DOHH2 (cell line): ENCODE results near the gene MARCHF6.
"Not testable (repeated sequence)": the region's sequence is repeated elsewhere in the genome, so short reads cannot be mapped to it uniquely, and the experiment has no call there.

ENCODE experiments used
- H3F3A ChIP-seq: fragments of 200-600 bp; sonication (generic), shearing (Covaris generic); 2 replicates; pipeline ENCODE4 v1.6.0; 2016; ENCODE audit warnings: antibody characterized with exemption, mild to moderate bottlenecking; ENCODE audit not compliant: control insufficient read depth, insufficient read depth
- H3K27ac ChIP-seq: fragments of 200-600 bp; sonication (generic); 2 replicates; pipeline ENCODE4 v1.5.1; 2014; ENCODE audit warnings: low read depth, mild to moderate bottlenecking, low read length, moderate library complexity
- H3K27me3 ChIP-seq: fragments of 200-600 bp; sonication (generic); 2 replicates; pipeline ENCODE4 v1.6.1; 2014; ENCODE audit warnings: mild to moderate bottlenecking, low read length, mixed read lengths; ENCODE audit not compliant: control insufficient read depth
- H3K36me3 ChIP-seq: fragments of 200-600 bp; sonication (generic); 2 replicates; pipeline ENCODE4 v1.6.1; 2014; ENCODE audit warnings: mild to moderate bottlenecking, low read length, moderate library complexity, mixed read lengths; ENCODE audit not compliant: control insufficient read depth
- H3K4me1 ChIP-seq: fragments of 200-600 bp; sonication (generic); 2 replicates; pipeline ENCODE4 v1.6.1; 2014; ENCODE audit warnings: mild to moderate bottlenecking, low read length, mixed read lengths; ENCODE audit not compliant: control insufficient read depth
- H3K4me2 ChIP-seq: fragments of 200-600 bp; sonication (generic); 2 replicates; pipeline ENCODE4 v1.6.0; 2014; ENCODE audit warnings: mild to moderate bottlenecking, low read length, moderate library complexity
- H3K4me3 ChIP-seq: fragments of 200-600 bp; sonication (generic); 2 replicates; pipeline ENCODE4 v1.5.1; 2014; ENCODE audit warnings: mild to moderate bottlenecking, low read length, mixed read lengths
- H3K79me2 ChIP-seq: fragments of 200-600 bp; sonication (generic); 2 replicates; pipeline ENCODE4 v1.6.1; 2014; ENCODE audit warnings: mild to moderate bottlenecking, low read length, mixed read lengths; ENCODE audit not compliant: control insufficient read depth
- H3K9me2 ChIP-seq: fragments of 200-600 bp; sonication (generic); replicated peaks from 2 replicates; pipeline ENCODE4 v1.6.1; 2014; ENCODE audit warnings: mild to moderate bottlenecking, low read length, mixed read lengths; ENCODE audit not compliant: control insufficient read depth
- H3K9me3 ChIP-seq: fragments of 200-600 bp; sonication (generic); 2 replicates; pipeline ENCODE4 v1.6.1; 2014; ENCODE audit warnings: antibody characterized with exemption, low read length, mixed read lengths; ENCODE audit not compliant: control insufficient read depth, insufficient read depth
- H4K20me1 ChIP-seq: fragments of 200-600 bp; sonication (generic); 2 replicates; pipeline ENCODE4 v1.6.0; 2014; ENCODE audit warnings: low read depth, mild to moderate bottlenecking, antibody characterized with exemption, low read length, moderate library complexity; ENCODE audit not compliant: control insufficient read depth, insufficient read depth
- EZH2phosphoT487 ChIP-seq: fragments of 200-600 bp; sonication (generic); IDR thresholded peaks from 2 replicates; pipeline ENCODE4 v1.6.1; 2017; ENCODE audit warnings: borderline replicate concordance, mild to moderate bottlenecking, antibody characterized with exemption, low read length, moderate library complexity, mixed read lengths
- TF ChIP-seq, protein P1 (sequence below): fragments of 200-600 bp; sonication (generic); IDR thresholded peaks from one replicate; pipeline ENCODE4 v1.5.1; 2014; ENCODE audit warnings: antibody characterized with exemption, mild to moderate bottlenecking, low read depth, low read length; ENCODE audit not compliant: poor library complexity, severe bottlenecking

MARCHF6 gene

DNA sequence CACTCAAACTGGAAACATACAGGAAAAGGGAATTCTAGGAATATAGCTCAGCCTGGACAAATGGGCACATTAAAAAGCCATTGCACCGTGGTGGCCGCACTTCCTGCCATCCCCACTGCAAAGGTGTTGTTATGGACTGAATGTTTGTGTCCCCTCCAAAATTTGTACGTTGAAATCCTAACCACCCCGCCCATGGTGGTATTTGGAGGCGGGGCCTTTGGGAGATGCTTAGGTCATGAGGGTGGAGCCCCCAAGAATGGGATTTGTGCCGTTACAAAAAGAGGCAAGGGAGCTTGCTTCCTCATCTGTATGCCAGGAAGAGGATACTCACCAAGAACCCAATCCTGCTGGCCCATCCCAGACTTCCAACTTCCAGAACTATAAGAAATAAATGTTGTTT, 44.7 kb upstream of the MARCHF6 start:
- Histone ChIP-seq H3K4me1 (peaks cover 5% of the 10 kb centered on the region), H3K36me3 (no peaks in the 10 kb centered on the region), H3K27ac (no peak overlapping the region), H3F3A (no peaks in the 10 kb centered on the region), H3K27me3 (peaks cover 25% of the 10 kb centered on the region), H3K9me2 (no peaks in the 10 kb centered on the region), H3K79me2 (no peaks in the 10 kb centered on the region), H3K9me3 (no peaks in the 10 kb centered on the region), H3K4me3 (no peak overlapping the region), H3K4me2 (no peak overlapping the region), H4K20me1 (no peaks in the 10 kb centered on the region)
- no peak for TF ChIP-seq EZH2phosphoT487
- TF ChIP-seq, protein P1, sequence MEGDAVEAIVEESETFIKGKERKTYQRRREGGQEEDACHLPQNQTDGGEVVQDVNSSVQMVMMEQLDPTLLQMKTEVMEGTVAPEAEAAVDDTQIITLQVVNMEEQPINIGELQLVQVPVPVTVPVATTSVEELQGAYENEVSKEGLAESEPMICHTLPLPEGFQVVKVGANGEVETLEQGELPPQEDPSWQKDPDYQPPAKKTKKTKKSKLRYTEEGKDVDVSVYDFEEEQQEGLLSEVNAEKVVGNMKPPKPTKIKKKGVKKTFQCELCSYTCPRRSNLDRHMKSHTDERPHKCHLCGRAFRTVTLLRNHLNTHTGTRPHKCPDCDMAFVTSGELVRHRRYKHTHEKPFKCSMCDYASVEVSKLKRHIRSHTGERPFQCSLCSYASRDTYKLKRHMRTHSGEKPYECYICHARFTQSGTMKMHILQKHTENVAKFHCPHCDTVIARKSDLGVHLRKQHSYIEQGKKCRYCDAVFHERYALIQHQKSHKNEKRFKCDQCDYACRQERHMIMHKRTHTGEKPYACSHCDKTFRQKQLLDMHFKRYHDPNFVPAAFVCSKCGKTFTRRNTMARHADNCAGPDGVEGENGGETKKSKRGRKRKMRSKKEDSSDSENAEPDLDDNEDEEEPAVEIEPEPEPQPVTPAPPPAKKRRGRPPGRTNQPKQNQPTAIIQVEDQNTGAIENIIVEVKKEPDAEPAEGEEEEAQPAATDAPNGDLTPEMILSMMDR, result no peak

GRCh38 chr5:10310066-10310779, 43.3 kb upstream of the MARCHF6 start:
- Histone ChIP-seq H3K4me1 (peaks cover 5% of the 10 kb centered on the region), H3K79me2 (no peaks in the 10 kb centered on the region), H3K36me3 (no peaks in the 10 kb centered on the region), H3K4me2 (no peak overlapping the region), H4K20me1 (no peaks in the 10 kb centered on the region), H3K4me3 (no peak overlapping the region), H3K27me3 (peaks cover 22% of the 10 kb centered on the region), H3K27ac (no peak overlapping the region), H3F3A (no peaks in the 10 kb centered on the region), H3K9me3 (no peaks in the 10 kb centered on the region), H3K9me2 (no peaks in the 10 kb centered on the region)
- TF ChIP-seq, protein P1, result no peak

DNA sequence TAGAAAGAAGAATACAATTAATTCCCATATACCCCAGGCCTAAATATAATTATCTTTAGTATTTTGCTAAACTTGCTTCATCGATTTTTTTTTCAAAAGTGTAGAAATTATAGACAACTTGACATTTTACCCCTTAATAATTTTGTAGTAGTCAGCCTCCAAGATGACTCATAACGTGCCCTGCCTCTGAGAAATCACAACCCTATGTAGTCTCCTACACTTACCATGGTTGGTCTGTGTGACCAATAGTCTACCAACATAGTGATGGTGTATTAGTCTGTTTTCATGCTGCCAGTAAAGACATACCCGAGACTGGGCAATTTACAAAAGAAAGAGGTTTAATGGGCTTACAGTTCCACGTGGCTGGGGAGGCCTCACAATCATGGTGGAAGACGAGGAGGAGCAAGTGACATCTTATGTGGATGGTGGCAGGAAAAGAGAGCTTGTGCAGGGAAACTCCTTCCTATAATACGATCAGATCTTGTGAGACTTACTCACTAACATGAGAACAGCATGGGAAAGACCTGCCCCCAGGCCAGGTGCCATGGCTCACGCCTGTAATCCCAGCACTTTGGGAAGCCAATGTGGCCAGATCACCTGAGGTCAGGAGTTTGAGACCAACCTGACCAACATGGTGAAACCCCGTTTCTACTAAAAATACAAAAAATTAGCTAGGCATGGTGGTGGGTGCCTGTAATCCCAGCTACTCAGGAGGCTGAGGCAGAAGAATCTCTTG, 42.5 kb upstream of the MARCHF6 start:
- H3K9me3 ChIP-seq, H3K4me1 ChIP-seq, H3F3A ChIP-seq, H3K9me2 ChIP-seq, H3K27ac ChIP-seq, H3K4me2 ChIP-seq, H4K20me1 ChIP-seq, H3K4me3 ChIP-seq, H3K79me2 ChIP-seq, H3K36me3 ChIP-seq: not testable (repeated sequence)
- peaks cover 20% of the 10 kb centered on the region for H3K27me3 ChIP-seq
